Tracheal epithelial cell (primary cell): ENCODE data around the gene TRIM5. TPM values are rescaled to one million over a fixed set of nuclear protein-coding genes. Genes with fewer than 3 reads are reported as not detected.

Experiments used
- total RNA-seq: library from RNA; depleted of rRNA; stranded (reverse); fragments of >200 nt; gene quantifications from 2 replicates; pipeline ENCODE4 v1.2.1, GENCODE V29; 2014

Gene TRIM5
- 32.2 and 39.0 TPM in 2 replicates for total RNA-seq

GRCh38 chr11:5684646-5685362 is at the start of gene TRIM5:
TSS of gene TRIM5 (minus strand) at chr11:5685074. CDS start at chr11:5680177, 4,897 bp downstream.

GRCh38 chr11:5689551-5689983 is 4.7 kb upstream of the TRIM5 start, which contains the start of gene TRIM22:
TSS of gene TRIM22 (plus strand) at chr11:5689790. CDS start at chr11:5696233, 6,443 bp downstream.

GRCh38 chr11:5624489-5625279 is 60.2 kb downstream of the TRIM5 start, which contains the start of gene TRIM34:
TSS of gene TRIM34 (plus strand) at chr11:5625001. CDS start at chr11:5632332, 7,331 bp downstream.

Other genes with a start within 250 kb of the TRIM5 start
- gene OR51I1, start 243.6 kb downstream of the TRIM5 start, total RNA-seq, result 0.24 TPM in 1 of 2 replicates, not detected in the other
- not detected in 2 replicates for gene OR51I2, start 235.8 kb downstream of the TRIM5 start, total RNA-seq
- not detected in 2 replicates for gene OR52D1, start 196.4 kb downstream of the TRIM5 start, total RNA-seq
- not detected in 2 replicates for gene UBQLN3, start 175.1 kb downstream of the TRIM5 start, total RNA-seq
- gene UBQLNL, start 168.4 kb downstream of the TRIM5 start, total RNA-seq, result 0.21 TPM in 1 of 2 replicates, not detected in the other
- gene OR52H1, start 136.5 kb downstream of the TRIM5 start, total RNA-seq, result 0.21 and 0.48 TPM in 2 replicates
- gene OR52B6, start 104.2 kb downstream of the TRIM5 start, total RNA-seq, result not detected in 2 replicates
- gene TRIM6, start 88.4 kb downstream of the TRIM5 start, total RNA-seq, result 3.0 and 3.1 TPM in 2 replicates
- 3.4 and 9.6 TPM in 2 replicates for gene TRIM34, start 60.1 kb downstream of the TRIM5 start, total RNA-seq
- gene TRIM22, start 4.7 kb upstream of the TRIM5 start, total RNA-seq, result 24.5 and 58.8 TPM in 2 replicates
- gene OR56B1, start 51.4 kb upstream of the TRIM5 start, total RNA-seq, result not detected in 2 replicates
- not detected in 2 replicates for gene OR52N4, start 69.2 kb upstream of the TRIM5 start, total RNA-seq
- gene OR52N5, start 98.3 kb upstream of the TRIM5 start, total RNA-seq, result not detected in 2 replicates
- gene OR52N1, start 106.2 kb upstream of the TRIM5 start, total RNA-seq, result not detected in 2 replicates
- gene OR52N2, start 123.8 kb upstream of the TRIM5 start, total RNA-seq, result not detected in 2 replicates
- gene OR52E6, start 156.8 kb upstream of the TRIM5 start, total RNA-seq, result not detected in 2 replicates
- not detected in 2 replicates for gene OR52E8, start 172.6 kb upstream of the TRIM5 start, total RNA-seq
- gene OR52E4, start 195.6 kb upstream of the TRIM5 start, total RNA-seq, result not detected in 2 replicates
- gene OR52E5, start 208.1 kb upstream of the TRIM5 start, total RNA-seq, result not detected in 2 replicates